IPS-18c (cell line): ENCODE data around the gene FARP2.
"Not testable (repeated sequence)": the region's sequence is repeated elsewhere in the genome, so short reads cannot be mapped to it uniquely, and the experiment has no call there.

Experiments
- H3K4me3 ChIP-seq: 2 replicates; pipeline ENCODE4 v1.7.0; 2013; ENCODE audit warnings: low read depth, mild to moderate bottlenecking, low read length, moderate library complexity; ENCODE audit not compliant: insufficient read depth
- H3K9me3 ChIP-seq: one replicate; pipeline ENCODE4 v1.6.1; 2013; ENCODE audit warnings: mild to moderate bottlenecking, low read length, moderate library complexity; ENCODE audit not compliant: control insufficient read depth, insufficient read depth

FARP2 gene

GRCh38 chr2:241381872-241382271 is 25.8 kb downstream of the FARP2 start:
- no peak overlapping the region for H3K4me3 ChIP-seq
- H3K9me3 ChIP-seq: no peaks in the 10 kb centered on the region

GRCh38 chr2:241385450-241385849 is 29.4 kb downstream of the FARP2 start:
- not testable (repeated sequence) for H3K4me3 ChIP-seq, H3K9me3 ChIP-seq

DNA sequence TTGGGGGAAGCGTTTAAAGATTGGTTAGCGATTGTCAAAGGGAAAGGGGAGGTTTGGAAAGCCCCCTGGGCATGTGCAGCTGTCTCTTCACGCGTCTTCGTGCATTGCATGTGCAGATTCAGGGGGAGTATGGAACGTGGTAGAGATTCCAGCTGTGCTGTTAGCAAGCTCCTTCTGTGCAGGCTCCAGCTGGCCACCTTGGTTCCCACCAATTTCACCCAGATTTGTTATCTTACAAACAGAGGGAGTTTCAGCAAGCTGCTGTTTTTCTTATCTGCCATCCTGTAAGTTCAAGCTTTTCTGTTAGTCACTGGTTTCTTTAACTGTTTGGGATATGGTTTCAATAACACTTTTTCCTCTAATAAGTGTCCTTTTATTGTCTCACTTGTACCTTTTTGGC is 30.4 kb downstream of the FARP2 start:
- H3K9me3 ChIP-seq: peaks cover 2% of the 10 kb centered on the region

GRCh38 chr2:241389697-241390096 is 33.6 kb downstream of the FARP2 start:
- peaks cover 2% of the 10 kb centered on the region for H3K9me3 ChIP-seq

More for the DNA sequence above, 30.4 kb downstream of the FARP2 start:
- no peak overlapping the region for H3K4me3 ChIP-seq

DNA sequence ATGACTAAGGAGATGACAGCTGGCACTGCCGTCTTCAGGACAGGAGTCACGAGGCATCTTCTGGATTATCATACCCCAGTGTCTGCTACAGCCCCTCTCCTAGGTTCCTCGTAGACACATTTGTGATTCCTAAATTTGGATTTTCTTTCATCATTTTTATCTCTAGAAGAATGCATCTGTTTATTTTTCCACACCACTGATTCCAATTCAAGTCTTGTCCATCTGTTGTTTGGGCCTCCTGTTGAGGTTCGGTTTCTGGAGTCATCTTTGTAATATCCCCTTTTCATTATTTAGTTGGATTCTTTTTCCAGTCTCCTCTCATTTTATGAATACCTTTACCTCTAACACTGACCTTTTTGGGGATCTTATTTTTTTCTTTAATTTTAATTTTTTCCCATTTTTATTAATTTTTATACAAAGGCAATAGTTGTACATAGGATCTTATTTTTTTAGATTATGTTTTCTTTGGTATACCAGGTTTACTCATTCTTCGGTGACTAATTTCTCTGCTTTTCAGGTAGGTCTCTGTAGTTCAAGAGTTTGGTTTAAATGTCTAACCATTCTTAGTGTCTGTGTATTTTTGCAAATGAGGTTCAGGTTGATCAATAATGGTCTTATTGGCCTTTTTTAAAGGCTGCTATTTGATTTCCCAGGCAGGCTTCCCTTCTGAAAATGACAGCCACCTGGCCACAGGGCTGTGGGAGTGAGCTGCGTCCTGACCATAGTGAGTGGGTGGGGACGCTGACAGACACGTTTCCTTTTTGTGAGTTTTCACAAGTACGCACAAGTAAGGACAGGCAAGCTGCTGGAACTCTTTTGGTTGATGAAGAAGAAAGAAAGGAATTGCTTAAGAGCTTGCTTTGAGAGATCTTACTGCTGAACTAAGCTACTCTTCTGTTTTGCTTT is 34.5 kb downstream of the FARP2 start:
- H3K9me3 ChIP-seq: peaks cover 2% of the 10 kb centered on the region

More at GRCh38 chr2:241389697-241390096, 33.6 kb downstream of the FARP2 start:
- no peak overlapping the region for H3K4me3 ChIP-seq

DNA sequence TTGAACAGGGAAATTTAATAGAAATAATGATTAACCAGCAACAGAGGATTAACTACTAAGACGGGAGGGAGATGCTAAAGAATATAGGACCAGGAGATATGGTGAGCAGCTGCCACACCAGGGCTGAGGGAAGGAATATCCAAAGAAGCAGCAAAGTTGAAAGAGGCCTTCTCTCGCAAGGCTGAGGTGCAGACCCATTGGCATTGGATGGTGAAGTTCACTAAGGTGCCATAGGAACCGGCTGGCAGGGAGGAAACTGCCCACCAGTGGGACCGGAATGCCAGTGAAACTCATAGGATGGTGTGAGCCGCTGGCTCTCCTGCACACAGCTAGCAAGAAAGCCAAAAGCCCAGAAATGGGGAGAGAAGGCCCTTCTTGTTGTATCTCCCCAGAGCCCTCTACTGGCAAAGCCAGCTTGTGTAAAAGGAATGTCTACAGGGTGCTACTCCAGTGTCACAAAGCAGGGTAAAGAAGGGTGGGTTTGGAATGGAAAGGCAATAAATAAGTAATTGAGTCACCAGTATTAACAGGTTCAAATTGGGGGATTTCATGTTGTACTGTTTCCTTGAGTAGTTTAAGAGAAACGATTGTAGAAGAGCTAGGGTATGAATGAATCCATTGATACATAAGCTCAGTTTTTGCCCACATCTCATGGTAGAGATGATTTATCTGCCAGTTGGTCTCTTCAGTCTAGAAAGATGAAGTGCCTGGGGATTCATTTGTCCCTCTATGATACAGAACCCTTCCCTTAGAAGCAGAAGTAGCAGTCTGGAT is 36.0 kb downstream of the FARP2 start:
- peaks cover 2% of the 10 kb centered on the region for H3K9me3 ChIP-seq
- H3K4me3 ChIP-seq: no peak overlapping the region

More for the DNA sequence above, 34.5 kb downstream of the FARP2 start:
- no peak overlapping the region for H3K4me3 ChIP-seq

- not testable (repeated sequence) for H3K9me3 ChIP-seq, H3K4me3 ChIP-seq
Measured at GRCh38 chr2:241392753-241393152, 36.7 kb downstream of the FARP2 start.

- Histone ChIP-seq H3K4me3 (no peak overlapping the region), H3K9me3 (no peaks in the 10 kb centered on the region)
Measured at GRCh38 chr2:241393524-241394196, 37.6 kb downstream of the FARP2 start.

DNA sequence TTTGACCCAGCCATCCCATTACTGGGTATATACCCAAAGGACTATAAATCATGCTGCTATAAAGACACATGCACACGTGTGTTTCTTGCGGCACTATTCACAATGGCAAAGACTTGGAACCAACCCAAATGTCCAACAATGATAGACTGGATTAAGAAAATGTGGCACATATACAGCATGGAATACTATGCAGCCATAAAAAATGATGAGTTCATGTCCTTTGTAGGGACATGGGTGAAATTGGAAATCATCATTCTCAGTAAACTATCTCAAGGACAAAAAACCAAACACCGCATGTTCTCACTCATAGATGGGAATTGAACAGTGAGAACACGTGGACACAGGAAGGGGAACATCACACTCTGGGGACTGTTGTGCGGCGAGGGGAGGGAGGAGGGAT is 40.7 kb downstream of the FARP2 start:
- not testable (repeated sequence) for H3K4me3 ChIP-seq, H3K9me3 ChIP-seq

DNA sequence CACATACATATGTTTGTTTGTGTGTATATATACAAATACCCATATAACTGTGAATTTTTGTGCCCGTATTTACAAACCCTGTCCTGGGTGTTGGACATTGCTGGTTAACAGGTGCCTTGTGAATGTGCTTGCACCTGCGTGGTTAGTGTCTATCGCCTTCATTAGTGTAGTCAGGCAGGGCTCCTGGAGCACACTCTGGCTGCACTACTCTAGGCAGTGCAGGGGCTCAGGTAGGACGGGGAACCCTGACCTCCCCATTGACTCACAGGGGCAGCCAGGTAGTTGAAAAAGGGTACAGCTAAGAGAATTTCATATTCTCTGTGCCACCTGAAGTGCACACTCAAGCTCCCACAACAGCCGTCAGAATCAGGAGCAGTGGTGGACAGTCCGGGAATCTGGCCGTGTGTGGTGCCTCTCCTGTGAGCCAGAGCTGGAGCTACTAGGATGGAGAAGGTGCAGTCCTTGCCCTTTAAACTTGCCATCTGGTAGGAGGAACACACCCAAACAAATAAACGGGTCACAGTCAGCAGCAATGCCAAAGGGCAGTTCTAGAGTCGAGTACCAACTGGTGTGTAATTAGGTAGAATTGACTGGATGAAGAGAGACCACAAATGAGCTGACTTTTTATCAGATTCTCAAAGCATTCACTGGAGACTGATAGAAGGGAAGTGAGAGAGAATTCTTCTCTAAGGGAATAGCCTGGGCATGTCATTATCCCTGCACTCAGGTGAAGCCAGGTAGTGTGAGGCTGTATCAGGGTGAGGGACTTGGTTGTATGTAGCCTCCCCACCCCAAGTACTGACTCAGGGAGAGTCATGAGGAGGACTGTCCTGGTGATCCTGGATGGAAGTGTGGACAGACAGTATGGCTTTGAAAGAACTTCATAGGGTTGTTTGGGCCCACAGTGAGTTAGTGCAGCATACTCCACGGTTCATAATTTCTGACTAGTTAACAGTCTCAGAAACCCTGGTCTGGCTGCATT is 44.1 kb downstream of the FARP2 start:
- Histone ChIP-seq H3K4me3 (no peak overlapping the region), H3K9me3 (no peaks in the 10 kb centered on the region)

GRCh38 chr2:241408849-241409248 is 52.8 kb downstream of the FARP2 start:
- Histone ChIP-seq H3K9me3 (no peaks in the 10 kb centered on the region), H3K4me3 (no peak overlapping the region)

- Histone ChIP-seq H3K9me3 (no peaks in the 10 kb centered on the region), H3K4me3 (no peak overlapping the region)
Measured at GRCh38 chr2:241410739-241411176, 54.7 kb downstream of the FARP2 start.

GRCh38 chr2:241412144-241412543 is 56.1 kb downstream of the FARP2 start:
- H3K9me3 ChIP-seq: no peaks in the 10 kb centered on the region
- H3K4me3 ChIP-seq: no peak overlapping the region

DNA sequence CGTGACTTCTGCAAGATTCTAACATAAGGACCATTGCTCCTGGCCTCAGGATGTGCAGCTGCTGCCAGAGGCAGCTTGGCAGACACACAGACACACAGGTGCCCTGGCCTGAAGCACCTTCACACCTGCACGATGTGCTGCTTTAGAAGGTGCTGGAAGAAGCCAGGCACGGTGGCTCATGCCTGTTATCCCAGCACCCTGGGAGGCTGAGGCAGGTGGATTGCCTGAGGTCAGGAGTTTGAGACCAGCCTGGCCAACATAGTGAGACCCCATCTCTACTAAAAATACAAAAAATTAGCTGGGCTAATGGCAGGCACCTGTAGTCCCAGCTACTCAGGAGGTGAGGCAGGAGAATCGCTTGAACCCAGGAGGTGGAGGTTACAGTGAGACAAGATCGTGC is 57.4 kb downstream of the FARP2 start:
- not testable (repeated sequence) for H3K4me3 ChIP-seq, H3K9me3 ChIP-seq

DNA sequence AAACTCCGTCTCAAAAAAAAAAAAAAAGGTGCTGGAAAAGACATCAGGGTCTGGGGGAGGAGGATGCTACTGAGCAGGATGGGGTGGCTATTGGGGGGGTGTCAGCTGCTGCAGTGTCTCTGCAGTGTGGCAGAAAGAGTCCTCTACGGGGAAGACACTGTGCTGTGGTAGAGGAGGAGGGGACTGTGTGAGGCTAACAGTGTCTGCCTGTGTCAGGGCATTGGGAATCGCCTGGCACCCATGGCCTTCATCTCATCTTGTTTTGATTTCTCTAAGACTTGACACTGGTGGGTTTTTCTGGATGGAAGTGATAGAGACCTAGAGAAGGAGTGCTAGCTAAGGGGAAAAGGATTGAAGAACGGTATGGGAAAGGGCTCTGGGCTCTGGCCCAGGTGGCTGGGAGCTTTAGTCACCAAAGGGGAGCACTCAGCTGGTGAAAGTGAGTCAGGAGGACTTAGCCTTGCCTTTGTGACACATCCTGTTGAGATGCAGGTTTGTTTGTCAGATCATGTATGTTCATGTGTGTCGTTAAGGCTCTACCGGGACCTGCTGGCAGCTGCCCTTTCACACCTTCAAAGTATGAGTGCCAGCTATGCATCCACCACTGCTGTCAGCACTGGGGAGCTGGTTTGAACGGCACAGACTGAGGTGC is 58.0 kb downstream of the FARP2 start:
- Histone ChIP-seq H3K9me3 (no peaks in the 10 kb centered on the region), H3K4me3 (no peak overlapping the region)

DNA sequence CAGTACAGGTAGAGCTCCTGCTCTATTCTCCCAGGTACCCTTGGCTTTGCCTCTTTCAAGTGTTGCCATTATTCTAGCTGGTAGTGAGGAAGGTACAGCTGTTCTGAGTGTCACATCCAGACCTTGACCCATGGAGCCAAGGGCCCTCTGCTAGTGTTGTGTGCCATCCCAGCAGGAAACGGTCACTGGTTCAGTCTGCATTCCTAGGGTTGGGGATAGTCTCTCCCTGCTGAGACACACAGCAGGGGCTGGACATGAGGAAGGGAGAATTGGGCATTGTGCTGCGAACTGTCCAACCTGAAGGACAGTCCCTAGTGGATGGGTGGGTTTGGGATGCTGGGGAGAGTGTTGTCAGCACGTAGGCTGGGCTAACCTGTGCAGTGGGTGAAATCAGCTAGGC is 59.1 kb downstream of the FARP2 start:
- Histone ChIP-seq H3K4me3 (no peak overlapping the region), H3K9me3 (no peaks in the 10 kb centered on the region)
